GM21723 (cell line): ENCODE results near the gene NANOS3.
"Not testable (repeated sequence)": the region's sequence is repeated elsewhere in the genome, so short reads cannot be mapped to it uniquely, and the experiment has no call there.

ENCODE experiments used
- ATAC-seq: cut with Tn5 transposase; IDR thresholded peaks from one replicate; pipeline ENCODE4 v1.9.1; 2021; ENCODE audit warnings: mild to moderate bottlenecking, moderate library complexity; ENCODE audit not compliant: unreplicated experiment

Gene NANOS3

GRCh38 chr19:13842291-13843103 lies 34.4 kb upstream of the NANOS3 start:
- ATAC-seq = no peak

GRCh38 chr19:13843104-13843921 lies 33.6 kb upstream of the NANOS3 start:
- ATAC-seq = no peak

- no peak for ATAC-seq
Measured at GRCh38 chr19:13844130-13844631, 32.8 kb upstream of the NANOS3 start.

- ATAC-seq = peak; percentile 57
Measured at GRCh38 chr19:13846557-13847406, 30.2 kb upstream of the NANOS3 start.

GRCh38 chr19:13847407-13848339 lies 29.3 kb upstream of the NANOS3 start:
- ATAC-seq = peak; percentile 21

GRCh38 chr19:13848340-13848677 lies 28.6 kb upstream of the NANOS3 start:
- no peak for ATAC-seq

- no peak for ATAC-seq
Measured at GRCh38 chr19:13848798-13849676, 27.9 kb upstream of the NANOS3 start.

- ATAC-seq = no peak
Measured at GRCh38 chr19:13849991-13850909, 26.7 kb upstream of the NANOS3 start.

- ATAC-seq = no peak
Measured at GRCh38 chr19:13850910-13851733, 25.8 kb upstream of the NANOS3 start.

- ATAC-seq = not testable (repeated sequence)
Measured at GRCh38 chr19:13851734-13852114, 25.2 kb upstream of the NANOS3 start.

GRCh38 chr19:13852171-13852707 lies 24.7 kb upstream of the NANOS3 start:
- ATAC-seq = not testable (repeated sequence)

GRCh38 chr19:13856497-13856896 lies 20.4 kb upstream of the NANOS3 start:
- ATAC-seq = no peak

GRCh38 chr19:13859361-13859880 lies 17.5 kb upstream of the NANOS3 start:
- no peak for ATAC-seq

- ATAC-seq = no peak
Measured at GRCh38 chr19:13860679-13861391, 16.1 kb upstream of the NANOS3 start.

- ATAC-seq = peak; percentile 30
Measured at GRCh38 chr19:13861392-13861713, 15.6 kb upstream of the NANOS3 start.
